ENCODE results near the gene SLC6A17.

SLC6A17 gene

GRCh38 chr1:110205591-110206155, 55.4 kb downstream of the SLC6A17 start:
- no peak for DNase-seq

- no peak for DNase-seq
Measured at GRCh38 chr1:110206261-110206920, 56.1 kb downstream of the SLC6A17 start.

GRCh38 chr1:110207831-110208230, 57.5 kb downstream of the SLC6A17 start:
- DNase-seq: peak; percentile 74

GRCh38 chr1:110208916-110209645, 58.8 kb downstream of the SLC6A17 start:
- DNase-seq: no peak

- peak; percentile 87 for DNase-seq
Measured at GRCh38 chr1:110209715-110210603, 59.7 kb downstream of the SLC6A17 start, which contains the start of gene KCNC4. TSS of gene KCNC4 (plus strand) at chr1:110210314. CDS start at chr1:110211500, 1,186 bp downstream.

- peak; percentile 44 for DNase-seq
Measured at GRCh38 chr1:110210604-110211495, 60.6 kb downstream of the SLC6A17 start.

GRCh38 chr1:110211496-110212168, 61.3 kb downstream of the SLC6A17 start:
- DNase-seq: peak; percentile 18

- no peak for DNase-seq
Measured at GRCh38 chr1:110212169-110213142, 62.2 kb downstream of the SLC6A17 start.

- DNase-seq: no peak
Measured at GRCh38 chr1:110213143-110213540, 62.8 kb downstream of the SLC6A17 start.

- no peak for DNase-seq
Measured at GRCh38 chr1:110214454-110215404, 64.4 kb downstream of the SLC6A17 start.

GRCh38 chr1:110215621-110216515, 65.6 kb downstream of the SLC6A17 start:
- no peak for DNase-seq

- DNase-seq: no peak
Measured at GRCh38 chr1:110216844-110217444, 66.7 kb downstream of the SLC6A17 start.

- DNase-seq: no peak
Measured at GRCh38 chr1:110218137-110218536, 67.8 kb downstream of the SLC6A17 start.

- no peak for DNase-seq
Measured at GRCh38 chr1:110218739-110219138, 68.4 kb downstream of the SLC6A17 start.

GRCh38 chr1:110220324-110220723, 70.0 kb downstream of the SLC6A17 start:
- no peak for DNase-seq

GRCh38 chr1:110221119-110221518, 70.8 kb downstream of the SLC6A17 start:
- no peak for DNase-seq

GRCh38 chr1:110223127-110223526, 72.8 kb downstream of the SLC6A17 start:
- no peak for DNase-seq

Data from effector CD4-positive, alpha-beta T cell (primary cell).